SIG-M5 treated with dmso at 0.1 percent for 504 hours (cell line): ENCODE data around the gene AMOTL2.

ENCODE experiments used
- DNase-seq: peaks from one replicate; lab custom pipeline; 2025; ENCODE audit not compliant: unreplicated experiment; lab: John Stamatoyannopoulos, UW

AMOTL2 gene

DNA sequence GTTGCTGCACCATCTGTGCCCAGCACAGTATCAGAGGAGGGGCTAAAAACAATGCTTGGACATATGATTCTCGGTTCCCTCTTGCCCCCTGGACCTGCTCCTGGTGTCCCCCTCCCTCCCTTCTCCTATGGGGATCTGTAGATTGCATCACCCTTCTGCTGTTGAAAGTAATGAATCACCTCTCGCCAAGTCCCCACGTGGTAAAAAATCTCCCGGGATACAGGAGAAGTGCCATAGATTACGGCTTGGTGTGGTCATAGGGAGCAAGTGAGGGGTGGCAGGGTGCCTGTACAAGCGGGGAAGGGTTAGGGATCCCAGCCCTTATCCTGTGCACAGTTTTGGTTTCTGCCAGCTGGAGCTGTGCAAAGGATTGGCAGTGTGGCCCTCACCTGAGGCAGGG lies 37.7 kb downstream of the AMOTL2 start:
- DNase-seq: no peak

DNA sequence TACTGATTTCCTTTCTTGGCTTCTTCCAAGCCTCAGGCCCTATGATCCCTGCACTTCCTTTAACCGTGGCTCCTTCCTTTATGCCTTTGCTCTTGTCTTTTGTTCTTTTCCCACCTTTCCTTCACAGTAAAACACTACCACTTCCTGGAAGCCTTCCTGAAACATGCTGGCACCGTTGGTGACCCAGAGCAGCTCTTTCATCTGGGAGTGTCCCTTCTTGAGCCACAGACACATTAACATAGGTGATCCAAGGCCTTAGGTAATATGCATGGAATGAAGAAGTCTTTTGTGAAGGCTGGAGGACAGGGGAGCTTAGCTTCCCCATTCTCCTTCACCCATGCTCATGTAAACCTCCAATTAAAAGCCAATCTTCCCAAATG lies 39.4 kb downstream of the AMOTL2 start:
- no peak for DNase-seq

DNA sequence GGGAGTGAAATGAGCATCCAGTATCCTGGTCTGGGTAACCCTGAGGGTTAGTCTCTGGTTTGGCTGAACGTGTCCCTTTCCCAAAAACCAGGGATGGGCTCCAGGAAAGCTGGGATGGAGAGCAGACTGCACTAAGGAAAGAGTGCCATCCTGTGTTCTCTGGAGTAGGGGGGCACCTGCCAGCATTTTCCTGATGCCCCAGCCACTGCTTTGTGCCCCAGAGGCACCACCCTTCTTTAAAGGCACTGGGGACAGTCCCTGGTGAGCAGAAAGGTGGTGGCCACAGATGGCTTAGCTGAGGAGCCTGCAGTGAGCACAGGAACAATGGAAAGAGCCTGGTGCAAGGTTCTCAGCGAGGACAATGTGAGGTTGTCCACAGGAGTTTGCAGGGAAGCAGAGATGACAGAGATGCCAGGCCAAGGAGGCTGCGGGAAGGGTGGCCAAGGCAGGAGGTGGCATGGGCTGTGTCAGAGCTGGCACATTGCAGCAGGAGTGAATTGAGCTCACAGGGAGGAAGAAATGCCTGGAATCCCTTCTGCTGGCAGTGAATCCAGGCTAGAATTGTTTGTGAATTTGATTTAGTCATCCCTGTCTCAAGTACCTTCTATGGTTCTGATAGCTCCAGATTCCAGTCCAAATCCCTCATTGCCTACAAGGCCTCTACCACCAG lies 39.9 kb downstream of the AMOTL2 start:
- DNase-seq: no peak

DNA sequence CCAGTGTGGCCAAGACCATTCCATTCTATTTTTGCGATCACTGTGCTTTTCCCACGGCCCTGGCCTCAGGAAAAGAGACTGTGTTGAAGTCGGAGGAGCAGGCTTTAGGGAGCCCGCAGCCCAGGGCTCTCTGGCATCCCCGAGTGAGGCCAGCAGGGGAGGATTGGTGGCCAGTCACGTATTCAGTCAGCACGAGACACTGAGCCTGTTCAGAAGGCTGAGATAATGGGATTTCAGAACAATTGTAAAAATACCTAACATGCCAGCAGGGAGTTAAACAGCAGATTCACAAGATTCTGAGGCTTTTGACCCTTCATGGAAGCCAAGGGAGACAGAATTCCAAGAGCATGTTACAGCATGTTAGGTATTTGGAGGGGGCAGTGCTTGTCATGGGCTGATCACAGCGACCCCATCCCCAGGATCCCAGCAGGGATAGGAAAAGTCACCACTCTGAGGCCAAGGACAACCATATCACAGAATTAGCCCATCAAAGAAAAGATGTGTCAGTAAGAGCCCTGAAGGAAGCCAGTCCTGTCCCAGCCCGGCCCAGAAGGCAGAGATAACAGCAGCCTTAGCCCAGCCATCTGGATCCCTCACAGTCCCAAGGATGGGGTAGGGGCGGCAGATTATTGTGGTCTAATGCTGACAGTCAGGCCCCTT lies 40.6 kb downstream of the AMOTL2 start:
- DNase-seq: no peak

DNA sequence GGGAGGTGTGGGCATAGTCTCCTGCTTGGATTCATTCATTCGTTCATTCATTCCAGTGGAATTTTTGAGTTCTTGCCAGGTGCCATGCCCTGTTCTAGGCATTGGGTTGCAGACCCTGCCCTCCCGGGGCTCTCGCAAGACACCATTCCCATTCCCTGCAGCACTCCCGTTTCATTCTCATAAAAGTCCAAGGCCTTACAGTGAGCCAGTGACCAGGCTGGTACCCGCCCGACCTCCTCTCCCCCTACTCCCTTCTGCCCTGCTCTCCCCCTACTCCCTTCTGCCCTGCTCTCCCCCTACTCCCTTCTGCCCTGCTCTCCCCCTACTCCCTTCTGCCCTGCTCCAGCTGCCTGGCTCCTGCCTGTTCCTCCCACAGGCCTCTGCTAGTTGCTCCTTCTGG lies 41.9 kb downstream of the AMOTL2 start:
- DNase-seq: no peak

DNA sequence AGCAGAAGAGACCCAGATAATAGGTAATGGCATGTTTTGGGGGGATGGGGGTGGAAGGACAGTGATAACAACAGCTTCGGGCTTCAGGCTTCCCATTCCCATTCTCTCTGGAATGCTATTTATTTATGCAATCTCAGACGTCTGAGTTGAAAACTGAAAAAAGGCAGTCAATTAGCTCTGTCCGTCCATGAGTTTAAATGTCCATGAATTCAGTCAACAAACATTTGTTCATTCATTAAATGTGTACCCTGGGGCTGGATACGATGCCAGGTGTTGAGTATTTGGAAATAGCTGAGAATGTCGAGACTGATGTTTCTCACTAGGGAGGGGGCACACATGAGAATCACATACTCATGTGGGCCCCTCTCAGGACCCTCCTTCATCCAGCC lies 42.4 kb downstream of the AMOTL2 start:
- no peak for DNase-seq

DNA sequence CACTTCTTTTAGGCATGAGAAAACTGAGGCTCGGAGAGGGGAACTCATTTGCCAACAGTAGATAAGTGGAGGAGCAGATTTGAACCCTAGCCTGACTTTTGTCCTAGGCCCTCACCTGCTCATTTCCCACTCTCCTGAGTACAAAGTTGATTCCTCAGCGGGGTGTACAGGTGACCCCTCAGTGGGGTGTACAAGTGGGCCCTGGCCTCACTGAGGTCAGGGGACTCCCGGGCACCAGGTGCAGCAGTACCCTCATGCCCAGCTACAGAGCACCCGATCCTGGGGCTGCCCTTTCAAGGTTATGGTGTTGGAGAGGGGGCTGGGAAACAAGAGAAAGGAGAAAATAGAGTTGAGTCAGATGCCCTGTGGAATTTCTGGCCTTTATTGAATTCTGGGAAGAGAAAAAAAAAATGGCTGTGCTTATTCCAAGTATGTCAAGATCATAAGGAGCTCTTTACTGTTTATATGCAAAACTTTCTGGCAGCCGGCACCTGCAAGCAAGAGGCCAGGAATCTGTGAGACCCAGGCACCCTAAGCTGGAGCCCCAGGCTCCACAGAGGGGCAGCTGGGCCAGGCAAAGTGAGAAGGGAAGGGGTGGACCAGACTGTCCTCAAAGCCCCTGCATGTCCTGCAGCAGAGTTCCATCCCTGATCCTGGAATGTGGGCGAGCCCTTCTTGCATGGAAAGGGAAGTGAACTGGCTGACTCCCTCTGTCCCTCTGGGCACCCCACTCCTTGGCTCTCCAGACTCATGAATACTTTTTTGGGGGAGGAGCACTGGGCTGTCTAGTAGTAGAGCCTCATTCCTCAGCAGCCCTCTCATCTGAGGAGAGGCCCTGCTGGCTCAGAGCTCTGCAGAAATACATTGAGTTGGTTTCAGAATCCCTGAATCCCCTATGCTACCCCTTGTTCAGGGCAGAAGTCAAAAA lies 43.1 kb downstream of the AMOTL2 start:
- DNase-seq: no peak

DNA sequence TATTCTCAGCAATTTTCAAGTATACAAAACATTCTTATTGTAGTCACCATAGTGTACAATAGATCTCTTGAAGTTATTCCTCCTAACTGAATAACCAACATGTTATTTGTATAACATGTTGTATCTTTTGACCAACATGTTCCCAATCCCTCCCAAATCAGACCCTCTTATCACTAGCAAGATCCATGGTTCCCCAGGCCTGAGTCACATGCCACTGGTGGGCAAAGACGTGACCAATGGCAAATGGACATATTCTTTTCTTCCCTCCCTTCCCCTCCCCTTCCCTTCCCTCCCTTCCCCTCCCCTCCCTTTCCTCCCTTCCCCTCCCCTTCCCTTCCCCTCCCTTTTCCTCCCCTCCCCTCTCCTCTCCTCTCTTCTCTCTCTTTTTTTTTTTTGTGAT lies 45.4 kb downstream of the AMOTL2 start:
- no peak for DNase-seq

DNA sequence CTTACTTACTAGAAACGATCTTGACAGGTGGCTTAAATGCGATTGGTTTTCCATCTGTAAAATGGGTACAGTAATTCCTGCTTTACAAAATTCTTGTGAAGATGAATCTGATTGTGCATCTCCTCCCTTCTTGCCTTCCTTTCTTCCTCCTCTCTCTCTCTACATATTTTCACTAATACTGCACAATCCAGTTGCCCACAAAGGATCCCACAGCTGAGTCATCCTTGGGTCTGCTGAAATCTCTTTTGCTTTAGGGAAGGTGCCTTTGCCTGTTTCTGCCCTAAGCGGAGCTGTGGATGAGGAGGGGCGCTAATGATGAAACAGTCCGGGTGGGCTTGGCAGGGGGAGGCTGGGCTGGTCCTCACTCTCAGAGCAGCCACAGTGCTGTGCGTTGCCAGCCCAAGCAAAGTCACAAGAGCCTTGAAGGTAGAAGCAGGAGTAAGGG lies 46.1 kb downstream of the AMOTL2 start:
- DNase-seq: peak; percentile 57

DNA sequence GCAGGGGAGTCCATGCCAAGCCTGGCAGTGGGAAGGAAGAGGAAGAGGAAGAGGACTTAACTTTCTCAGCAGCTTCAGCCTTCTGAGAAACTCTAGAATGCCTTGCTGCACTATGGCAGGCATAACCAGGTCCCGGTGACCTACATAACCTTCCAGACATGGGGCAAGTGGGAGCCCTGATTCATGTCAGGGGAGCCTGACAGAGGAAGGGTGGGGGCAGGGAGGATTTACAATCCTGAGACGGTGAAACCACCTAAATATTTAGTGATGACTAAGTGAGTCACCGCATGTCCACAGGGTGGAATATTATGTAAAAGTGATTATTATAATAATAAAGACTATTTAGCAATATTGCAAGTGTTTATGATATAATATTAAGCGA lies 46.7 kb downstream of the AMOTL2 start:
- DNase-seq: no peak

DNA sequence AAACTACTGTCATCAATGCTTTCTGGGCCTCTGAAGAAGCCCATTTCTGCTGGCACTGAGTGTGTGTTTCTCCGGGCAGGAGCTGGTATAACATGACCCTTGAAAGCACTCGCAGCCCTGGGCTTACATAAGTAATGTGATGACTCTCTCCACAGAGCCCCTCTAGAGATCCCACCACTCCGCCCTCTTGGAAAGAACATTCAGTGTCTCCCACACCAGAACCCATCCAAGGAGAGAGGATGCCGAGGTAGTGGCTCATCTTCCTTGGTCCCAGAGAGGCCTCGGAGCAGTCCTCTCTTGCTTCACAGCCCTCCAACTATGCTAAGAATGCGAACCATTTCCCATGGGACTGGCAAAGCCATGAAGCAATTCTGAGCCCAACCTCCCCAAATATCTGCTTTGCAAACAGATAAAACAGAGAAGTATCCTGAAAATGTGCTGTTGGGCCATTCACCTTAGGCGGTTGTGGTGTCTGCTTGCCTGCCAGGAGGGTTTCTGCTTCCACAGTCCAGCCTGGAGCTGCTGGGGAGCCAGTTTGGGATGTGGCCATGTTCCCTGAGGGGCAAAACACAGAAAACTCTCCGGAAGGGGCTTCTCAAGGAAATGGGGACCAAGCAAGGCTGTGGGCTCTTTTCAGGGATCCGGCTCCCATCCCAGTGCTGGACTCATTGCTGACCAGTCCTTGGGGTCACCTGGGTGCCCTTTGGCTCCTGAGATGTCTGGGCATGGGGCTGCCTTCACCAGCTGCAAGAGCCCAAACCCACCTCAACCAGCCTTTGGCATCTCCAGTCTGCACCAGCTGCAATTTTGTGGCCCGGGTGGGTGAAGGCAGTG lies 47.3 kb downstream of the AMOTL2 start:
- DNase-seq: no peak

DNA sequence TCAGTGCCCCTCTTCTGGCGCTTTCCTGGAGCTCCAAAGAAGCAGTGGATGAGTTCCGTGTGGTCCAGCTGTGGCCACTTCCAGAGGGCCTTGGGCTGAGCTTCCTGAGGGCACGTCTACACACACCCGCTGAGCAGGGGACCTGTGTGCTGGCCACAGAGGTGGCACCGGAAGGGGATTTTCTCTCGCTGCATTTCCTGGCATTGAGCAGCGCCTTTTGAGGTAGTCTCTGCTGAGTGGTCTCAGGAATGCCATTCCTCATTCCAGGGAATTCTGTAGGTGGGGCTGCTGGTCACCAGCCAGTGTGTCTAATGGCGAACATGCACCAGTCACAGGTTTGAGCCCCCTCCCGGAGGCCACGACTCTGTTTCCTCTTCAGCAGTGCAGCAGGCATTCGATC lies 48.1 kb downstream of the AMOTL2 start:
- no peak for DNase-seq

DNA sequence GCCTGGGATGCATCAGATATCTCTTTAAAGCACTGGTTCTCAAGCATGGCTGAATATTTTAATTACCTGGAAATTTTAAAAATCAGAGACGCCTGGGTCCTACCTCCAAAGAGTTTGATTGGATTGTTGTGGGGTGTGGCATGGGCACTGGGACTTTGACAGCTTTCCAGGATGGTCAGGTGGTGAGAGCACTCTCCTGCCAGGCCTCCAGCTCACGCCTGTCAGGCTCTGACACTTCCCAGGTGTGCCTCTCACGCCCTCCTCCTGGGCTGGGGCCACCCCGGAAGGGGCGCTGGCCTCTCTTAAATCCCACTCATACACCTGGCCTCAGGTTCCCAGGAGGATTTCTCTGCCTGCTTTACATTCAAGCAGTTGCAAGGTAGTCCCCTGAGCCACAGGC lies 48.5 kb downstream of the AMOTL2 start:
- DNase-seq: no peak

DNA sequence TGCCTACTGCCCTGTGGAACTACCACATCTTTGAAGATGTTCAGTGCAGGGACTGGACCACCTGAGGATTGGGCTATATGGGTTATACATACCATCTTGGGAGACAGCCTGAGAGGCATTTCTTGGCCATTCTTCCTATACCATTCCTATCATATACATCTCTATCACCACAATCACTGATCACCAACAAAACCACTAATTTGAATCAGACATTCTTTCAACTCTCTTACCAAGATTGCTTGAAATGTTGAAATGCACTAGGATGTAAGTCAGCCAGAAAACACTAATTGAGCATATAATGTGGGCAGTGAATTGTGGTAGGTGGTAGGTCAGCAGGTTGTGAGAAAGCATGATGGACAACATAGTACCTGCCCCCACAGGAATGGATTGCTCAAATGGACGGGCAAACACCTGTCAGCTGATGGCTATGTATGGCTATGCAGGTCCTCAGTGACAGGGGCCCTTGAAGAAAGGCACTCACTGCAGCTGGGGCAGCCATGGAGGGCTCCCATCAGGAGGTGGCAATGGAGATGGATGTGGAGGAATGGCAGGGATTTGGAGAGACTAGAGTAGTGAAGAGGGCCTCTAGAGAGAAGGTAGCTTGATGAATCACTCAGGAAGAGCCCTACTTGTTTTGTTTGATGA lies 49.1 kb downstream of the AMOTL2 start:
- DNase-seq: no peak

DNA sequence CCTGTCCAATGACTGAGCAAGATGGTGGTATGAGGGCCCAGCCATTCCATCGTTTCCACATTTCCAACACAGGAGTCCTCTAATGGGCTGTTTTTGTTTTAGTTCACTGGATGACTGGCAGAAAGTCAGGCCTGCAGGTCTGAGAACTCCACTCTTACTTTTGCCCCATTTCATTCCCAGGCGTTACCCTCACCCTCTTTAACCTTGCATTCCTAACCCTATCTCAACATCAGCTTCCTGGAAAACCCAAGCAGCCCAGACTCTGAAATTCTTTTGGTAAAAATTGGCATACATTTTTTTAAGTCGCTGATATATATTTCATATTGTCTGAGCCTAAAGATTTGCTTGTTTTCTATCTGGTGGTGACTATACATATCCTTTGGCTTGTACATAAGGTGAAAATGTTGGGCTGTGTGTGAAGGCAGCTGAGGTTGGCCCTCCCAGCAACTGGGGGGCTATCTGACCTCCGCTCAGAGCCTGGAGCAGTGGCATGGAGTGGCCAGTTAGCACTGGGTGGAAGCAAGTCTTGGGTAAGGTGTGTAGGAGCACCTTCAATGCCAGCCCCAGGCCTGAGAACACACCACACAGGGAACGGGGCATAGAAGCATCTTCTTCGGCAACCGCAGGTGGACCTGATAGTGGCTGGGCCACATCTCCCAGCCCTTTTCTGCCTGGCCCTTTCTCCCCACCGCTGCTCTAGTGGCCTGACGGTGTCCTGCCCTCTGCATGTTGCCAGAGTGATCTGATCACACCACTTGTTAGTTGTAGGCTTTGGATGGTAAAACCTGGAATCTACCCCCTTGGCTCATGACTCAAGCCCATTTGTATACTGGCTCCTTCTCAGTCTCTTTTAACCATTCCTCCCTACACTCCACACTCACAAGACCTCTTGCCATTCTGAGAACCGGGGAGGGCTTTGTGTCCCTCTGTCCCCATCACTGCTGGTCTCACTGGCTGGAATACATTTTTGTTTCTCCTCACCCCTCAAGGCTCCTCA lies 50.0 kb downstream of the AMOTL2 start:
- no peak for DNase-seq

DNA sequence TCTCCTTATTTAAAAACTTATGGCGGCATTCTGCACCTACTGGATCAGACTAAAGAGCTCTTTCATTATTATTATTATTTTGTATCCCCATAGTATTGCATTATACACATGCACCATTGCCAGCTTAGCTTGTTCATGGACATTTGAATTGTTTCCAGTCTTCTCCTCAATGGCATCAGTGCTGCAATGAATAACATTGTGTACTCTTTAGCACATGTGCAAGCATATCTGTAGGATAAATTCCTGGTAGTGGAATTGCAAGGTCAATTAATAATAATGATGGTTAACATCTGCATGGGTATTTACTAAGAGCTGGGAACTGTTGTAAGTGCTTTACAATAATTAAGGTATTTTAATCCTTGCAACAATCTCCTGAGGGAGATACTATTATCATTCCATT lies 52.0 kb downstream of the AMOTL2 start:
- no peak for DNase-seq

DNA sequence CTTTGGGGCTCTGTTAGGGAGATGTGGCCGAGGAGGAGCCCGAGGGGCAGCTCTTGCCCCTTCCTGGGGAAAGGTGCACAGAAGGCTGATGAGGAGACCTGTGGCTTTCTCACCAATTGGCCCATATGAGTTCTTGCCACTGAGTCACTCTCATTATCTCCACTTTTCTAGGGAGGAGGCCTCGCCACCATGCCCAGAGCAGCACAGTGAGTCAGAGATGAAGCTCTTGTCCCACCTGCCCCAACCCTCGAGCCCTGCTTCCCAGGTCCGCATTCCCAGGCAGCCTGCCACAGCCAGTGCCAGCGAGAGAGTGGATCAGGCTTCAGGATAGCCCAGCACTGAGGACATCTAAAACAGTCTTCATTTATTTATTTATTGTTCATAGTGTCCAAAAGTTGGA lies 53.5 kb downstream of the AMOTL2 start:
- DNase-seq: no peak

DNA sequence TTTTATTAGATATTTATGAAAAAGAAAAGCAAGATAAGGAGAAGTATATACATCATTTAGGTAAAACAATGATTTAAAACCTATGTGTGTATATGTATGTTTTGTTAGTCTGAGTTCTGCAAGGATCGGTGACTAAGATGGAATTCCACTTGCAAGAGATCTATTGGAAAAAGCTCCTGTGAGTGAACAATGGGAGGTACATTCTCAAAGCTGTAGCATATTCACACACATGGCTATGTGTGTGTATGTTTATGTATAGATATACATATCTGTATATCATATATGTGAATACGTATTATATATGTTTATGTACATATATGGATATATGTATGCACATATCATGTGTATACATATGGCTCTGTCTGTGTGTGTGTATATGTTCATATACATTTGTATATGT lies 54.3 kb downstream of the AMOTL2 start:
- no peak for DNase-seq

DNA sequence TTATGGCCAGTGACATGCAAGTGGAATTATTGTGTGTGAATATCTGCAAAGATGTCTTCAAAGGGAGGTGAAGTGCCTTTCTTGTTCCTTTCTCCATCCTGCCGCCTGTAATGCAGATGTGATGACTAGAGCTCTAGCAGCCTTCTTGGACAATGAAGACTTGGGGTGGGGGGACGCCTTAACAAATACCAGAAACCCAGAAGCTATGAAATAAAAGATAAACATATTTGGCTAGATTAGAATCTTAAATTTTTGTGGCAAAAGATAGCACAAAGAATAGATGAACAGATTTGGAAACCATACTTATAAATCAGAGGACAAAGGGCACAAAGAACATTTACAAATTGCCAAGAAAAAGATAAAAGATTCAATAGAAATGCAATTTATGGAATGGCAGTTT lies 56.1 kb downstream of the AMOTL2 start:
- DNase-seq: no peak
